Ishikawa (cell line): ENCODE results near the gene GTF2A1L.

Source experiments
- CEBPB ChIP-seq: IDR thresholded peaks from 2 replicates; pipeline ENCODE4 v1.6.1; 2012
- CREB1 ChIP-seq: IDR thresholded peaks from 2 replicates; pipeline ENCODE4 v1.6.1; 2012; ENCODE audit warnings: low read depth
- EGR1 ChIP-seq: IDR thresholded peaks from 2 replicates; pipeline ENCODE4 v1.6.1; 2012
- EP300 ChIP-seq: IDR thresholded peaks from 2 replicates; pipeline ENCODE4 v1.6.1; 2012; ENCODE audit warnings: borderline replicate concordance
- FOXM1 ChIP-seq: IDR thresholded peaks from 2 replicates; pipeline ENCODE4 v1.6.1; 2012; ENCODE audit warnings: low read depth, borderline replicate concordance
- NFIC ChIP-seq: IDR thresholded peaks from 2 replicates; pipeline ENCODE4 v1.6.1; 2012
- RAD21 ChIP-seq: IDR thresholded peaks from 2 replicates; pipeline ENCODE4 v1.6.1; 2012; ENCODE audit warnings: low read depth
- TAF1 ChIP-seq: IDR thresholded peaks from 2 replicates; pipeline ENCODE4 v1.6.1; 2012; ENCODE audit warnings: low read depth, mild to moderate bottlenecking
- TCF12 ChIP-seq: IDR thresholded peaks from 2 replicates; pipeline ENCODE4 v1.6.1; 2012; ENCODE audit warnings: low read depth
- TEAD4 ChIP-seq: IDR thresholded peaks from 2 replicates; pipeline ENCODE4 v1.6.1; 2012
- YY1 ChIP-seq: IDR thresholded peaks from 2 replicates; pipeline ENCODE4 v1.6.1; 2012; ENCODE audit warnings: low read depth
- ZBTB7A ChIP-seq: IDR thresholded peaks from 2 replicates; pipeline ENCODE4 v1.6.1; 2012; ENCODE audit warnings: low read depth
- TF ChIP-seq, protein P1 (sequence below): IDR thresholded peaks from 2 replicates; pipeline ENCODE4 v1.6.1; 2012
- TF ChIP-seq, protein P2 (sequence below): IDR thresholded peaks from 2 replicates; pipeline ENCODE4 v1.6.1; 2012
- TF ChIP-seq, protein P3 (sequence below): IDR thresholded peaks from 2 replicates; pipeline ENCODE4 v1.6.1; 2012; ENCODE audit warnings: low read depth, mild to moderate bottlenecking

The GTF2A1L gene

DNA sequence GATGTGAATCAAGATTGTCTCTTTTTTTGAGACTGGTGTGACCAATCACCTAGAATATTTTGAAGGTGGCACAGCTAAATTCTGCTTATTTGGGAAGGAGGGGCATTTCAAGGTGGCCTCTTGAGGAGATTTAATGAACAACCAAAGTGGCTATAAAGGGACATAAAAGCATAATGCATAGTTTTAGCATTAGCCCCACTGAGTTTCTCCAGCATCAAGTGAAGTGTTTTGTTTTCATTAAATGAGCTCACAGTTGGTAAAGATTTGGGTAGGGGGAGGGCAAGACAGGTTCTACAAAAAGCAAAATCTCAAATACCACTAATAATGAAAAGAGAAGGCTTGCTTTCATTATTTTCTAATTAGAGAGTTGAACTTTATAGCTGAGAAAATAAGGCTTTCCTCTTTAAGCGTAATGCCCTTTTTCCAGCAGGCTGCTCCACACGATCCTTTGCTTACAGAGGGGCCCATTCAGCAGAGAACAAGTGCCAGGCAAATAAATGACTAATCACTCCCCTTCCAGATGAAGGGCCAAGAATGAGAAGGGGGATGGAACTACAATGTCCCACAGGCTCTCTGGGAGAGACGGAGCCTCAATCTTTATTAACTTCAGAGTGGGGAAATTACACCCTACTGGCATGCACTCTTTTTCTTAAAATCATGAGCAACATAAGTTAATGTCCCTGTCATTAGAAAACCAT, 102.0 kb downstream of the GTF2A1L start:
- no peak for TF ChIP-seq TEAD4
- TF ChIP-seq, protein P1, sequence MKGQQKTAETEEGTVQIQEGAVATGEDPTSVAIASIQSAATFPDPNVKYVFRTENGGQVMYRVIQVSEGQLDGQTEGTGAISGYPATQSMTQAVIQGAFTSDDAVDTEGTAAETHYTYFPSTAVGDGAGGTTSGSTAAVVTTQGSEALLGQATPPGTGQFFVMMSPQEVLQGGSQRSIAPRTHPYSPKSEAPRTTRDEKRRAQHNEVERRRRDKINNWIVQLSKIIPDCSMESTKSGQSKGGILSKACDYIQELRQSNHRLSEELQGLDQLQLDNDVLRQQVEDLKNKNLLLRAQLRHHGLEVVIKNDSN: no peak
- TF ChIP-seq CREB1: no peak
- no peak for TF ChIP-seq RAD21
- TF ChIP-seq NFIC: no peak
- no peak for TF ChIP-seq FOXM1
- no peak for TF ChIP-seq ZBTB7A
- TF ChIP-seq, protein P2, sequence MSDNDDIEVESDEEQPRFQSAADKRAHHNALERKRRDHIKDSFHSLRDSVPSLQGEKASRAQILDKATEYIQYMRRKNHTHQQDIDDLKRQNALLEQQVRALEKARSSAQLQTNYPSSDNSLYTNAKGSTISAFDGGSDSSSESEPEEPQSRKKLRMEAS: no peak
- no peak for TF ChIP-seq YY1
- no peak for TF ChIP-seq TCF12
- TF ChIP-seq CEBPB: no peak

DNA sequence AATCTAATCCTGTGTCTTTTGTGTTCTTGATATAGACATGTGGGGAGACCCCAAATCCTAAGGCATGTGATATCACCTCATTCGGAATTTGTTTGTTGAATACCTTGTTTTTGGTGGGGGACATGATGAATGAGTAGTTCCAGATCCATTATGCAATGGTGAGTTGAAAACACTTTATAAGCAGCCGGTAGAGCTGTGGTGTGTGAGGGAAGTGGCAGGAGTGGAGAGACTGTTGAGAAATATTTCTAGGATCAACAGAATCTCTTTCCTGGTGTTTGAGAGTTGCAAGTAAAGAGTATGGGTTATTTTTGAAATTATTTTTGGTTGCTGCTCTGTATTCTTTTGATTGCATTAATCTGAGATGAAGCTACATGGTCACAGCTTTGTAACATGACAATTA, 103.5 kb downstream of the GTF2A1L start:
- no peak for TF ChIP-seq RAD21
- no peak for TF ChIP-seq CEBPB
- no peak for TF ChIP-seq TEAD4
- TF ChIP-seq TAF1: no peak
- TF ChIP-seq EGR1: no peak
- TF ChIP-seq TCF12: no peak
- no peak for TF ChIP-seq ZBTB7A
- TF ChIP-seq EP300: no peak
- TF ChIP-seq, protein P1: no peak
- TF ChIP-seq CREB1: no peak
- TF ChIP-seq NFIC: no peak

DNA sequence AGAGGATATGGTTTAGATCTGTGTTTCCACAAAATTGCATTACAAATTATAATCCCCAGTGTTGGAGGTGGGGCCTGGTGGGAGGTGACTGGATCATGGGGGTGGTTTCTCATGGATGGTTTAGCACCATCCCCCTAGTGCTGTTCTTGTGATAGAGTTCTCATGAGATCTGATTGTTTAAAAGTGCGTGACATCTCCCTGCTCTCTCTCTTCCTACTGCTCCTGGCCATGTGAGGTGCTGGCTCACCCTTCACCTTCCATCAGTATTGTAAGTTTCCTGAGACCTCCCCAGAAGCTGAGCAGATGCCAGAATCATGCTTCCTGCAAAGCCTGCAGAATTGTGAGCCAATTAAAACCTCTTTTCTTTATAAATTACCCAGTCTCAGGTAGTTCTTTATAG, 104.7 kb downstream of the GTF2A1L start:
- TF ChIP-seq EP300 (no peak), TCF12 (no peak), ZBTB7A (no peak), YY1 (no peak), FOXM1 (no peak)
- TF ChIP-seq, protein P2: no peak
- TF ChIP-seq, protein P1: no peak

DNA sequence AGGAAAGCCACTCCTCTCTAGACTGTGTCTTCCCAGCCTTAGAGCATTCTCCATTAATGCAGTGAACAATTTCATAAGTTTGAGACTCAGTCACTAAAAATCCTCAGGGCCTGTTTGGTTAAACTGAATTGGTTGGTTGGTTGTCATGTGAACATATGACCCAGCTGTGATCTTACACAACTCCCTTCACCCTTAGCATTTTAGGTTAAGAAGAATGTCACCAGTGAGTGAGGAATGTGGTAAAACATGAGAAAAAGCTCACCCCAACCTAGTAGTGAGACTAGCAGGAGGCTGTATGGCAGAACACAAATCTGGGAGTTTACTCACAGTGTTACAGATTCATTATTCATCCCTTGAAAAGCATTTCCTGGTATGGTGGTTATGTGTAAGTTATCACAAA, 105.5 kb downstream of the GTF2A1L start:
- TF ChIP-seq CREB1 (no peak), RAD21 (no peak), FOXM1 (no peak), YY1 (no peak), CEBPB (no peak), TEAD4 (no peak), NFIC (no peak), EGR1 (no peak), ZBTB7A (no peak), TCF12 (no peak), TAF1 (no peak), EP300 (no peak)
- TF ChIP-seq, protein P2: no peak
- TF ChIP-seq, protein P3, sequence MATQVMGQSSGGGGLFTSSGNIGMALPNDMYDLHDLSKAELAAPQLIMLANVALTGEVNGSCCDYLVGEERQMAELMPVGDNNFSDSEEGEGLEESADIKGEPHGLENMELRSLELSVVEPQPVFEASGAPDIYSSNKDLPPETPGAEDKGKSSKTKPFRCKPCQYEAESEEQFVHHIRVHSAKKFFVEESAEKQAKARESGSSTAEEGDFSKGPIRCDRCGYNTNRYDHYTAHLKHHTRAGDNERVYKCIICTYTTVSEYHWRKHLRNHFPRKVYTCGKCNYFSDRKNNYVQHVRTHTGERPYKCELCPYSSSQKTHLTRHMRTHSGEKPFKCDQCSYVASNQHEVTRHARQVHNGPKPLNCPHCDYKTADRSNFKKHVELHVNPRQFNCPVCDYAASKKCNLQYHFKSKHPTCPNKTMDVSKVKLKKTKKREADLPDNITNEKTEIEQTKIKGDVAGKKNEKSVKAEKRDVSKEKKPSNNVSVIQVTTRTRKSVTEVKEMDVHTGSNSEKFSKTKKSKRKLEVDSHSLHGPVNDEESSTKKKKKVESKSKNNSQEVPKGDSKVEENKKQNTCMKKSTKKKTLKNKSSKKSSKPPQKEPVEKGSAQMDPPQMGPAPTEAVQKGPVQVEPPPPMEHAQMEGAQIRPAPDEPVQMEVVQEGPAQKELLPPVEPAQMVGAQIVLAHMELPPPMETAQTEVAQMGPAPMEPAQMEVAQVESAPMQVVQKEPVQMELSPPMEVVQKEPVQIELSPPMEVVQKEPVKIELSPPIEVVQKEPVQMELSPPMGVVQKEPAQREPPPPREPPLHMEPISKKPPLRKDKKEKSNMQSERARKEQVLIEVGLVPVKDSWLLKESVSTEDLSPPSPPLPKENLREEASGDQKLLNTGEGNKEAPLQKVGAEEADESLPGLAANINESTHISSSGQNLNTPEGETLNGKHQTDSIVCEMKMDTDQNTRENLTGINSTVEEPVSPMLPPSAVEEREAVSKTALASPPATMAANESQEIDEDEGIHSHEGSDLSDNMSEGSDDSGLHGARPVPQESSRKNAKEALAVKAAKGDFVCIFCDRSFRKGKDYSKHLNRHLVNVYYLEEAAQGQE: no peak
- TF ChIP-seq, protein P1: no peak

DNA sequence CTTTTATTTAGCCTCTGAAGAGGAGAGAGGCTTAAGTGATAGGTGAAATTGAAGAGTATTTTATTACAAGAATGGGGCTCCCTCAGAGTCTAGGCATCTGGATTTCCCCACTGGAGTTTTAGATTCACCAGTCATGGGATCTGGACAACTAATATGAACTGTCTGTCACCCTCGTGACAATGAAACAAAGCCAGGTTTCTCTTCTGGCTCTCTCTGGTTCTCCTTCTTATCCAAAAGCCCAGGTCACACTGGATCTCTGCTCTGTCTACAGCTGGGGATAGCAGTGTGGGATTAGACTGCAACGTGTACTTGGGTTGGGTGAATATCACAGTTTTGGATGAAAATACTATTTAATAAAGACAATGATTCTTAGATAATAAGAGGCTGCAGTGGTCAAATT, 106.6 kb downstream of the GTF2A1L start:
- no peak for TF ChIP-seq CREB1
- TF ChIP-seq ZBTB7A: no peak
- no peak for TF ChIP-seq EP300
- TF ChIP-seq, protein P1: no peak
- TF ChIP-seq EGR1: no peak
- TF ChIP-seq, protein P2: no peak
- TF ChIP-seq TEAD4: no peak
- TF ChIP-seq, protein P3: no peak
- TF ChIP-seq NFIC: no peak
- TF ChIP-seq RAD21: no peak
- no peak for TF ChIP-seq TCF12
- TF ChIP-seq YY1: no peak
- TF ChIP-seq FOXM1: no peak
- TF ChIP-seq TAF1: no peak
- no peak for TF ChIP-seq CEBPB
